A673 (cell line): ENCODE measurements around the gene TMEM235.

Experiments used
- CTCF ChIP-seq: fragments of 300-800, 200-600 bp; sonication (generic); conservative IDR thresholded peaks from 2 replicates; pipeline ENCODE4 v1.5.1; 2017; ENCODE audit warnings: low read depth, mild to moderate bottlenecking, antibody characterized with exemption, low read length, moderate library complexity, mixed read lengths
- EZH2 ChIP-seq: fragments of 200-600 bp; sonication (generic); IDR thresholded peaks from 2 replicates; pipeline ENCODE4 v1.6.1; 2017; ENCODE audit warnings: borderline replicate concordance, low read depth, mild to moderate bottlenecking, mixed read lengths, antibody characterized with exemption, low read length; ENCODE audit not compliant: poor library complexity, severe bottlenecking

DNA sequence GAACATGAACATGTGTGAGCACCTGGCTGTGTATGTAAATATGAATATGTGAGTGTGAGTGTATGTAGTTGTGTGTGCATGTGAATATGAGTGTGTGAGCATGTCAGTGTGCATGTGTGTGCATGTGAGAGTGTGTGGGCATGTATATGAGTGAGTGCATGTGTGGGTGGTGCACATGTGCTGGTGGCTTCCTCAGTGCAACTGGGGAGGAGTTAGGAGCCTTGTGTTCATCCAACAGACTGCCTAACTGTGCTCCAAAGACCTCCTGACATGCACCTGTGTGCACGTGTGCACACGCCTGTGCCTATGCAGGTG is 1.4 kb downstream of the TMEM235 start:
- TF ChIP-seq EZH2 (no peak), CTCF (no peak)
